IMR-90 (cell line): Measurements from ENCODE around the gene NGB. TPM values are rescaled to one million over a fixed set of nuclear protein-coding genes. Genes with fewer than 3 reads are reported as not detected.

ENCODE experiments used
- ATAC-seq: fragments of 200-7000 bp; cut with Tn5 transposase; 2 replicates; pipeline ENCODE4 v1.9.1; 2020; ENCODE audit warnings: low read depth, mild to moderate bottlenecking, moderate library complexity
- BruUV-seq: library from RNA; stranded (reverse); fragments of 400-500 nt; replicated peaks from 2 replicates; lab custom pipeline; 2021; lab: Mats Ljungman, UMichigan
- CTCF ChIA-PET: fragments of 300-600 bp; formaldehyde crosslinking; extraction: SDS; loops from one replicate; lab custom pipeline; 2021; ENCODE audit warnings: antibody characterized with exemption; lab: Yijun Ruan, JAX
- POLR2A ChIA-PET: fragments of 300-600 bp; sonication (Branson Sonifier 250); formaldehyde crosslinking; loops from one replicate; lab custom pipeline; 2022; ENCODE audit warnings: antibody characterized with exemption; ENCODE audit not compliant: unreplicated experiment; lab: Charles Lee
- DNase-seq: peaks from one replicate; pipeline ENCODE4 v3.0.0; 2013
- H2AFZ ChIP-seq: replicated peaks from 2 replicates; pipeline ENCODE3; 2013; ENCODE audit warnings: low read length, mild to moderate bottlenecking; ENCODE audit not compliant: poor library complexity
- H2AK5ac ChIP-seq: 2 replicates; pipeline ENCODE4 v1.6.1; 2013; ENCODE audit warnings: low read depth, low read length, inconsistent platforms
- H2AK9ac ChIP-seq: replicated peaks from 2 replicates; pipeline ENCODE3; 2013; ENCODE audit warnings: mild to moderate bottlenecking, low read depth, low read length, moderate library complexity; ENCODE audit not compliant: poor library complexity
- H2BK120ac ChIP-seq: 2 replicates; pipeline ENCODE4 v1.6.1; 2013; ENCODE audit warnings: low read depth, low read length, inconsistent platforms
- H2BK15ac ChIP-seq: 3 replicates; pipeline ENCODE4 v1.6.1; 2013; ENCODE audit warnings: low read depth, low read length, inconsistent platforms
- H2BK20ac ChIP-seq: 2 replicates; pipeline ENCODE4 v1.6.1; 2013; ENCODE audit warnings: low read depth, mild to moderate bottlenecking, inconsistent platforms, low read length, moderate library complexity
- H2BK5ac ChIP-seq: 2 replicates; pipeline ENCODE4 v1.6.1; 2013; ENCODE audit warnings: mild to moderate bottlenecking, low read depth, low read length, inconsistent platforms; ENCODE audit not compliant: poor library complexity, severe bottlenecking
- H3K14ac ChIP-seq: replicated peaks from 2 replicates; pipeline ENCODE4 v1.6.1; 2013; ENCODE audit warnings: low read depth, low read length, inconsistent platforms
- H3K18ac ChIP-seq: 2 replicates; pipeline ENCODE4 v1.6.1; 2013; ENCODE audit warnings: low read depth, low read length, control low read depth
- H3K23ac ChIP-seq: 2 replicates; pipeline ENCODE4 v1.6.1; 2013; ENCODE audit warnings: low read depth, low read length, inconsistent platforms
- H3K27ac ChIP-seq: 2 replicates; pipeline ENCODE4 v1.5.1; 2013; ENCODE audit warnings: mild to moderate bottlenecking, control low read depth, low read length; ENCODE audit not compliant: insufficient read depth
- H3K27me3 ChIP-seq: 2 replicates; pipeline ENCODE4 v1.6.1; 2013; ENCODE audit warnings: low read length; ENCODE audit not compliant: control insufficient read depth, insufficient read depth
- H3K36me3 ChIP-seq: 2 replicates; pipeline ENCODE4 v1.6.1; 2013; ENCODE audit warnings: low read length, mixed read lengths; ENCODE audit not compliant: control insufficient read depth, insufficient read depth
- H3K4ac ChIP-seq: 2 replicates; pipeline ENCODE4 v1.6.1; 2013; ENCODE audit warnings: low read depth, low read length, inconsistent platforms
- H3K4me1 ChIP-seq: 2 replicates; pipeline ENCODE4 v1.6.1; 2013; ENCODE audit warnings: low read length, mixed read lengths; ENCODE audit not compliant: control insufficient read depth, insufficient read depth
- H3K4me2 ChIP-seq: 2 replicates; pipeline ENCODE4 v1.6.1; 2013; ENCODE audit warnings: low read depth, mild to moderate bottlenecking, control low read depth, low read length, moderate library complexity
- H3K4me3 ChIP-seq: 2 replicates; pipeline ENCODE4 v1.5.1; 2013; ENCODE audit warnings: low read depth, mild to moderate bottlenecking, control low read depth, low read length, moderate library complexity; ENCODE audit not compliant: insufficient read depth
- H3K56ac ChIP-seq: 2 replicates; pipeline ENCODE4 v1.6.1; 2013; ENCODE audit warnings: low read length, inconsistent platforms; ENCODE audit not compliant: insufficient read depth; ENCODE audit errors: extremely low read depth
- H3K79me1 ChIP-seq, 2 experiments: 2 replicates each; pipeline ENCODE4 v1.6.1; 2013; ENCODE audit warnings: low read length in 2 of 2, inconsistent platforms in 1 of 2, low read depth in 1 of 2
- H3K9ac ChIP-seq: 2 replicates; pipeline ENCODE4 v1.6.1; 2013; ENCODE audit warnings: low read depth, low read length, control low read depth
- H3K9me1 ChIP-seq: 2 replicates; pipeline ENCODE4 v1.6.1; 2013; ENCODE audit warnings: low read length, inconsistent platforms; ENCODE audit not compliant: insufficient read depth
- H3K9me3 ChIP-seq: 2 replicates; pipeline ENCODE4 v1.6.1; 2013; ENCODE audit warnings: low read length; ENCODE audit not compliant: control insufficient read depth, insufficient read depth
- H4K20me1 ChIP-seq: 2 replicates; pipeline ENCODE4 v1.6.1; 2013; ENCODE audit warnings: low read length, inconsistent platforms; ENCODE audit not compliant: insufficient read depth
- H4K5ac ChIP-seq: 2 replicates; pipeline ENCODE4 v1.6.1; 2013; ENCODE audit warnings: mild to moderate bottlenecking, low read depth, low read length, control low read depth
- H4K8ac ChIP-seq, 2 experiments: 2 replicates each; pipeline ENCODE4 v1.6.1; 2013; ENCODE audit warnings: low read depth in 2 of 2, low read length in 2 of 2, control low read depth in 1 of 2, inconsistent platforms in 1 of 2
- H4K91ac ChIP-seq: 2 replicates; pipeline ENCODE4 v1.6.1; 2013; ENCODE audit warnings: low read depth, low read length, inconsistent platforms; ENCODE audit not compliant: insufficient read depth
- BHLHE40 ChIP-seq: fragments of 150-350 bp; IDR thresholded peaks from 2 replicates; pipeline ENCODE4 v1.6.1; 2016; ENCODE audit warnings: mild to moderate bottlenecking, low read depth, low read length
- CEBPB ChIP-seq: IDR thresholded peaks from 2 replicates; pipeline ENCODE4 v1.6.1; 2012; ENCODE audit warnings: low read depth, low read length, improper control_type of control experiment
- CHD1 ChIP-seq: IDR thresholded peaks from 2 replicates; pipeline ENCODE4 v1.6.1; 2012; ENCODE audit warnings: low read depth, low read length, improper control_type of control experiment
- FOS ChIP-seq: fragments of 150-350 bp; IDR thresholded peaks from 2 replicates; pipeline ENCODE4 v1.6.1; 2016; ENCODE audit warnings: low read depth, low read length
- MAZ ChIP-seq: IDR thresholded peaks from 2 replicates; pipeline ENCODE4 v1.6.1; 2012; ENCODE audit warnings: low read depth, mild to moderate bottlenecking, low read length, improper control_type of control experiment, moderate library complexity, borderline replicate concordance
- MXI1 ChIP-seq: IDR thresholded peaks from 2 replicates; pipeline ENCODE4 v1.6.1; 2012; ENCODE audit warnings: low read depth, mild to moderate bottlenecking, low read length, moderate library complexity, borderline replicate concordance
- NFE2L2 ChIP-seq: fragments of 150-350 bp; IDR thresholded peaks from 2 replicates; pipeline ENCODE4 v1.6.1; 2016; ENCODE audit warnings: low read depth, mild to moderate bottlenecking, low read length
- POLR2A ChIP-seq: IDR thresholded peaks from 2 replicates; pipeline ENCODE4 v1.6.1; 2012; ENCODE audit warnings: mild to moderate bottlenecking, low read depth, low read length
- RAD21 ChIP-seq: IDR thresholded peaks from 2 replicates; pipeline ENCODE4 v1.6.1; 2012; ENCODE audit warnings: low read length, improper control_type of control experiment
- RFX5 ChIP-seq: IDR thresholded peaks from 2 replicates; pipeline ENCODE4 v1.8.0; 2012; ENCODE audit warnings: low read depth, mild to moderate bottlenecking, low read length, moderate library complexity
- WGBS, 2 experiments: methylation state at CpG; one replicate each; pipeline versions ENCODE4 v1.1.5 to v1.1.7; 2013; ENCODE audit warnings: missing lambda C conversion rate in 2 of 2; ENCODE audit not compliant: insufficient read length in 1 of 2; ENCODE audit errors: extremely low coverage in 2 of 2; 5-methylcytosine and 5-hydroxymethylcytosine counted together
- dilution Hi-C: fragments of 300-500 bp; cut with HindIII; formaldehyde crosslinking; loops from one replicate; pipeline ENCODE4 v1.14.3; 2018; ENCODE audit warnings: low sequenced_read_pairs; ENCODE audit not compliant: unreplicated experiment
- in situ Hi-C: fragments of 300-500 bp; cut with MboI; formaldehyde crosslinking; loops from 3 replicates; pipeline ENCODE4 v1.14.3; 2019; ENCODE audit warnings: low sequenced_read_pairs, inconsistent platforms, mixed read lengths
- intact Hi-C: fragments of 100-400 bp; cut with micrococcal nuclease; formaldehyde crosslinking; loops from 2 replicates; pipeline ENCODE4 v1.10.0; 2022
- polyA plus RNA-seq, 3 experiments: library from polyadenylated mRNA; depleted of rRNA; stranded (reverse); fragments of >200 nt; gene quantifications; 2 replicates each; pipeline ENCODE4 v1.2.3, GENCODE V29; 2012; ENCODE audit warnings: low replicate concordance in 1 of 3
- total RNA-seq: library from RNA; depleted of rRNA; stranded (reverse); fragments of >200 nt; gene quantifications from 2 replicates; pipeline ENCODE4 v1.2.3, GENCODE V29; 2012
- TF ChIP-seq, protein P1 (sequence below): conservative IDR thresholded peaks from 2 replicates; pipeline ENCODE4 v1.5.1; 2012; ENCODE audit warnings: mild to moderate bottlenecking, low read depth, low read length, improper control_type of control experiment
- TF ChIP-seq, protein P2 (sequence below): fragments of 150-350 bp; IDR thresholded peaks from 2 replicates; pipeline ENCODE4 v1.6.1; 2016; ENCODE audit warnings: low read depth, mild to moderate bottlenecking, low read length, moderate library complexity, borderline replicate concordance
- TF ChIP-seq, protein P3 (sequence below): fragments of 150-350 bp; IDR thresholded peaks from 2 replicates; pipeline ENCODE4 v1.6.1; 2017; ENCODE audit warnings: mild to moderate bottlenecking, antibody characterized with exemption, low read length, low read depth

Gene NGB
- total and polyA plus RNA-seq, 2 of the 4 experiments (the other 2 are of a cell fraction), result not detected

DNA sequence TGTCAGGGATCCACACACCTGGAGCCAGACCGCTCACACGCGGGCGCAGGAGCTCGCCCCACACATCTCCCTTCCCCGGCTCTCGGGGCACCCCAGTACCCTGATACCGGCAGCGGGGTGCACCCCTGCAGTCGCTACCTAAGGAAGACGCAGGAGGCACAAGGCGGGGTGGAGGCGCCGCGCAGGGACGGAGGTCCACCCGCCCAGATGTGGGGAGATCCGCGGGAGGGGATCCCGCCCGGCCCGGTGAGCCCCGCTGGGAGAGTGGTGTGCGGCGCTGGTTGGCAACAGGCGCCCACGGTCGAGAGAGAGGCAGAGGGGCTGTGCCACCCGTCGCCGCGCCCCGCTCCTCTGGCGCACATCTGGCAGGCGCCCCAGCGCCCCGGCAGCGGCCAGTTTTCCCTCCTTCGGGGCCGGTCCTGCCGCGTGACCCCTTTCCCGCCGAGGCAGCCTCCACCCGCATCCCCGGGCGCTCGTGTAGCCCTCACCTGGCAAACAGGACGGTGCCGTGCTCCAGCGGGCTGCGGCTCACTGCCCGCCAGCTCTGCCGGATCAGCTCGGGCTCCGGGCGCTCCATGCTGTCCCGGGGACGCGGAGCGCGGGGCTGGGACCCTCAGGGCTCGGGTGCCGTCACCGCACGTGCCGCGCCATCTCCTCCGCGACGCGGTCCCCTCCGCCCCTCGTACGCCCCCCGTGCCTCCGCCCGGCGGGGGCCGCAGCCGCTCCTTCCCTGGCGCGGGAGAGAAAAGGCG is 469 bp downstream of the NGB start:
- Histone ChIP-seq H3K36me3 (no peaks in the 10 kb centered on the region), H2BK120ac (no peak overlapping the region), H3K9me1 (no peaks in the 10 kb centered on the region), H3K9me3 (peaks cover 5% of the 10 kb centered on the region), H2AK5ac (no peak overlapping the region), H4K20me1 (no peaks in the 10 kb centered on the region), H3K4me3 (no peak overlapping the region), H4K8ac (no peak overlapping the region), H2BK15ac (no peak overlapping the region), H3K4me1 (no peaks in the 10 kb centered on the region), H3K9ac (no peak overlapping the region), H3K79me1 (no peaks in the 10 kb centered on the region), H4K5ac (no peak overlapping the region), H3K27ac (no peak overlapping the region), H4K91ac (no peak overlapping the region), H2BK20ac (no peak overlapping the region), H3K4ac (no peak overlapping the region), H3K23ac (no peak overlapping the region), H2AK9ac (no peak overlapping the region), H3K14ac (no peak overlapping the region), H3K27me3 (peaks cover 44% of the 10 kb centered on the region), H2AFZ (no peak overlapping the region), H3K4me2 (no peak overlapping the region), H3K18ac (no peak overlapping the region), H3K56ac (no peak overlapping the region), H2BK5ac (no peak overlapping the region)
- in situ Hi-C loops (no loop called here), dilution Hi-C loops (no loop called here), intact Hi-C loops (no loop called here)
- ChIA-PET POLR2A (no interaction called here), CTCF (no interaction called here)
- TF ChIP-seq, protein P1, sequence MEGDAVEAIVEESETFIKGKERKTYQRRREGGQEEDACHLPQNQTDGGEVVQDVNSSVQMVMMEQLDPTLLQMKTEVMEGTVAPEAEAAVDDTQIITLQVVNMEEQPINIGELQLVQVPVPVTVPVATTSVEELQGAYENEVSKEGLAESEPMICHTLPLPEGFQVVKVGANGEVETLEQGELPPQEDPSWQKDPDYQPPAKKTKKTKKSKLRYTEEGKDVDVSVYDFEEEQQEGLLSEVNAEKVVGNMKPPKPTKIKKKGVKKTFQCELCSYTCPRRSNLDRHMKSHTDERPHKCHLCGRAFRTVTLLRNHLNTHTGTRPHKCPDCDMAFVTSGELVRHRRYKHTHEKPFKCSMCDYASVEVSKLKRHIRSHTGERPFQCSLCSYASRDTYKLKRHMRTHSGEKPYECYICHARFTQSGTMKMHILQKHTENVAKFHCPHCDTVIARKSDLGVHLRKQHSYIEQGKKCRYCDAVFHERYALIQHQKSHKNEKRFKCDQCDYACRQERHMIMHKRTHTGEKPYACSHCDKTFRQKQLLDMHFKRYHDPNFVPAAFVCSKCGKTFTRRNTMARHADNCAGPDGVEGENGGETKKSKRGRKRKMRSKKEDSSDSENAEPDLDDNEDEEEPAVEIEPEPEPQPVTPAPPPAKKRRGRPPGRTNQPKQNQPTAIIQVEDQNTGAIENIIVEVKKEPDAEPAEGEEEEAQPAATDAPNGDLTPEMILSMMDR, result no peak
- no peak for TF ChIP-seq MXI1
- TF ChIP-seq CHD1, result no peak
- TF ChIP-seq NFE2L2, result no peak
- no peak for TF ChIP-seq POLR2A
- TF ChIP-seq, protein P2, sequence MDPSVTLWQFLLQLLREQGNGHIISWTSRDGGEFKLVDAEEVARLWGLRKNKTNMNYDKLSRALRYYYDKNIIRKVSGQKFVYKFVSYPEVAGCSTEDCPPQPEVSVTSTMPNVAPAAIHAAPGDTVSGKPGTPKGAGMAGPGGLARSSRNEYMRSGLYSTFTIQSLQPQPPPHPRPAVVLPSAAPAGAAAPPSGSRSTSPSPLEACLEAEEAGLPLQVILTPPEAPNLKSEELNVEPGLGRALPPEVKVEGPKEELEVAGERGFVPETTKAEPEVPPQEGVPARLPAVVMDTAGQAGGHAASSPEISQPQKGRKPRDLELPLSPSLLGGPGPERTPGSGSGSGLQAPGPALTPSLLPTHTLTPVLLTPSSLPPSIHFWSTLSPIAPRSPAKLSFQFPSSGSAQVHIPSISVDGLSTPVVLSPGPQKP, result no peak
- no peak for TF ChIP-seq FOS
- TF ChIP-seq CEBPB, result no peak
- no peak for TF ChIP-seq MAZ
- no peak for TF ChIP-seq BHLHE40
- TF ChIP-seq RFX5, result no peak
- TF ChIP-seq, protein P3, sequence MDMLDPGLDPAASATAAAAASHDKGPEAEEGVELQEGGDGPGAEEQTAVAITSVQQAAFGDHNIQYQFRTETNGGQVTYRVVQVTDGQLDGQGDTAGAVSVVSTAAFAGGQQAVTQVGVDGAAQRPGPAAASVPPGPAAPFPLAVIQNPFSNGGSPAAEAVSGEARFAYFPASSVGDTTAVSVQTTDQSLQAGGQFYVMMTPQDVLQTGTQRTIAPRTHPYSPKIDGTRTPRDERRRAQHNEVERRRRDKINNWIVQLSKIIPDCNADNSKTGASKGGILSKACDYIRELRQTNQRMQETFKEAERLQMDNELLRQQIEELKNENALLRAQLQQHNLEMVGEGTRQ, result no peak
- TF ChIP-seq RAD21, result no peak
- no TSS peak for BruUV-seq
- ATAC-seq (no peak), DNase-seq (no peak)
- WGBS, 2 experiments, result 1% methylated on average over 47 of the region's 84 CpGs; no CpG with 5 or more reads in 1 of the 2 experiments
